CD4-positive, alpha-beta T cell (primary cell): ENCODE data around the gene LGR6. TPM values are rescaled to one million over a fixed set of nuclear protein-coding genes. Genes with fewer than 3 reads are reported as not detected.
A peak's percentile ranks its signal among the peaks of the same experiment; 100 is the strongest.

Experiments
- ATAC-seq: fragments of 200-7000 bp; cut with Tn5 transposase; one replicate; pipeline ENCODE4 v1.10.0; 2022; ENCODE audit warnings: mild to moderate bottlenecking; ENCODE audit not compliant: poor library complexity
- CTCF ChIA-PET: fragments of 350-600 bp; sonication (Branson Sonifier 250); formaldehyde crosslinking; loops from one replicate; lab custom pipeline; 2021; ENCODE audit warnings: antibody characterized with exemption, inconsistent platforms; lab: Charles Lee
- POLR2A ChIA-PET: fragments of 350-600 bp; sonication (Branson Sonifier 250); formaldehyde crosslinking; loops from one replicate; lab custom pipeline; 2021; ENCODE audit warnings: antibody characterized with exemption, inconsistent platforms; lab: Charles Lee
- DNase-seq, 14 experiments: peaks; one replicate each; pipeline ENCODE4 v3.0.0-alpha.2; 2013 to 2020; ENCODE audit warnings: mixed read lengths in 2 of 14
- H3K27ac ChIP-seq, 2 donors: one replicate each; pipeline versions ENCODE4 v1.5.1 to v1.7.0; 2013; ENCODE audit warnings: low read length in 2 of 2, low read depth in 1 of 2, mild to moderate bottlenecking in 1 of 2
- H3K27me3 ChIP-seq, 2 experiments: 1 replicate in 1 of 2; 2 replicates in 1 of 2; pipeline versions ENCODE4 v1.6.1 to v1.7.0; 2013; ENCODE audit warnings: low read length in 2 of 2, control low read depth in 1 of 2, mild to moderate bottlenecking in 1 of 2, moderate library complexity in 1 of 2; ENCODE audit not compliant: insufficient read depth in 2 of 2, control insufficient read depth in 1 of 2
- H3K36me3 ChIP-seq: one replicate; pipeline ENCODE4 v1.6.1; 2013; ENCODE audit warnings: low read length, control low read depth; ENCODE audit not compliant: insufficient read depth
- H3K4me1 ChIP-seq: one replicate; pipeline ENCODE4 v1.6.1; 2013; ENCODE audit warnings: low read length, control low read depth; ENCODE audit not compliant: insufficient read depth
- H3K4me3 ChIP-seq: one replicate; pipeline ENCODE4 v1.5.1; 2013; ENCODE audit warnings: mild to moderate bottlenecking, low read length, moderate library complexity
- H3K9me3 ChIP-seq, 2 experiments: 1 replicate in 1 of 2; 2 replicates in 1 of 2; pipeline versions ENCODE4 v1.6.1 to v1.7.0; 2013; ENCODE audit warnings: low read length in 2 of 2, mild to moderate bottlenecking in 2 of 2, control low read depth in 1 of 2, moderate library complexity in 1 of 2; ENCODE audit not compliant: control insufficient read depth in 1 of 2, insufficient read depth in 1 of 2
- H3K27ac Mint-ChIP-seq: one replicate; pipeline ENCODE4 v1.8.0; 2020; ENCODE audit warnings: mixed read lengths
- H3K27me3 Mint-ChIP-seq: one replicate; pipeline ENCODE4 v1.8.0; 2021; ENCODE audit warnings: mixed read lengths
- H3K36me3 Mint-ChIP-seq: one replicate; pipeline ENCODE4 v1.8.0; 2021; ENCODE audit warnings: low read depth, mixed read lengths
- H3K4me1 Mint-ChIP-seq: one replicate; pipeline ENCODE4 v1.8.0; 2021; ENCODE audit warnings: low read depth, mixed read lengths
- H3K4me3 Mint-ChIP-seq: one replicate; pipeline ENCODE4 v1.8.0; 2020; ENCODE audit warnings: mild to moderate bottlenecking, mixed read lengths
- H3K9me3 Mint-ChIP-seq: one replicate; pipeline ENCODE4 v1.8.0; 2020; ENCODE audit warnings: mixed read lengths
- intact Hi-C, 2 experiments: fragments of 100-400 bp; cut with DNase I in 1 of 2; cut with micrococcal nuclease in 1 of 2; formaldehyde crosslinking; loops; one replicate each; pipeline versions ENCODE4 v1.15.1 to v1.9.0; 2023 to 2025; cut with DNase I, micrococcal nuclease
- total RNA-seq, 174 experiments: library from RNA in 2 of 174; stranded (reverse) in 2 of 174; gene quantifications; one replicate each; pipeline ENCODE4 v1.2.3 and lab custom pipeline; 2021 to 2026
- TF ChIP-seq, protein P1 (sequence below): fragments of 200-600 bp; IDR thresholded peaks from one replicate; pipeline ENCODE4 v1.8.0; 2022; ENCODE audit warnings: antibody characterized with exemption, mild to moderate bottlenecking

Gene LGR6
- total RNA-seq, 2 experiments from 2014 or later = 0.19 to 0.45 TPM

DNA sequence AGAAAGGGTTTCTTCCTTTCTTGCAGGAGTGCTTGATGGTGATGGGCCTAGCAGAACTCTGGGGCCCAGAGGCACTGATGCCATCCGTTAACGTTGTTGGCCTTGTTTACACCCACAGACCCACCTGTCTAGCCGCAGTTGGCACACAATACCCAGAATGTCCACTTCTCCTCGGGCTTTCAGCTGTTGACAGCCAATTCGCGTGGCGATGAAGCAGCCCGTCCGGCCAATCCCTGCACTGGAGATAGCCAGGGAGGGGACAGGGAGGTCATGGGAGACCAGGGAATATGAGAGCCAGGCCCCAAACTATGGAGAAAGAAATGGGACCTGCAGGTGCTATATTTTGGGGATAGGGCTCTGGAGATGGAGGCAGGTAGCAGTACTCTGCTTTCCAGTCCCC, 43.4 kb upstream of the LGR6 start:
- H3K9me3 Mint-ChIP-seq = no peaks in the 10 kb centered on the region
- H3K36me3 Mint-ChIP-seq = peaks cover 80% of the 10 kb centered on the region
- intact Hi-C loops = no loop called here
- Histone ChIP-seq H3K27ac (no peak overlapping the region), H3K4me3 (no peak overlapping the region), H3K9me3 (no peaks in the 10 kb centered on the region), H3K27me3 (no peaks in the 10 kb centered on the region), H3K4me1 (peaks cover 27% of the 10 kb centered on the region), H3K36me3 (peaks cover 84% of the 10 kb centered on the region)
- TF ChIP-seq, protein P1, sequence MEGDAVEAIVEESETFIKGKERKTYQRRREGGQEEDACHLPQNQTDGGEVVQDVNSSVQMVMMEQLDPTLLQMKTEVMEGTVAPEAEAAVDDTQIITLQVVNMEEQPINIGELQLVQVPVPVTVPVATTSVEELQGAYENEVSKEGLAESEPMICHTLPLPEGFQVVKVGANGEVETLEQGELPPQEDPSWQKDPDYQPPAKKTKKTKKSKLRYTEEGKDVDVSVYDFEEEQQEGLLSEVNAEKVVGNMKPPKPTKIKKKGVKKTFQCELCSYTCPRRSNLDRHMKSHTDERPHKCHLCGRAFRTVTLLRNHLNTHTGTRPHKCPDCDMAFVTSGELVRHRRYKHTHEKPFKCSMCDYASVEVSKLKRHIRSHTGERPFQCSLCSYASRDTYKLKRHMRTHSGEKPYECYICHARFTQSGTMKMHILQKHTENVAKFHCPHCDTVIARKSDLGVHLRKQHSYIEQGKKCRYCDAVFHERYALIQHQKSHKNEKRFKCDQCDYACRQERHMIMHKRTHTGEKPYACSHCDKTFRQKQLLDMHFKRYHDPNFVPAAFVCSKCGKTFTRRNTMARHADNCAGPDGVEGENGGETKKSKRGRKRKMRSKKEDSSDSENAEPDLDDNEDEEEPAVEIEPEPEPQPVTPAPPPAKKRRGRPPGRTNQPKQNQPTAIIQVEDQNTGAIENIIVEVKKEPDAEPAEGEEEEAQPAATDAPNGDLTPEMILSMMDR = no peak
- ChIA-PET CTCF (no interaction called here), POLR2A (no interaction called here)
- ATAC-seq (no peak), DNase-seq (no peak)
- no peaks in the 10 kb centered on the region for H3K27me3 Mint-ChIP-seq
- no peak overlapping the region for H3K4me3 Mint-ChIP-seq
- peak overlapping the region; percentile 66 for H3K27ac Mint-ChIP-seq
- H3K4me1 Mint-ChIP-seq = peaks cover 24% of the 10 kb centered on the region

DNA sequence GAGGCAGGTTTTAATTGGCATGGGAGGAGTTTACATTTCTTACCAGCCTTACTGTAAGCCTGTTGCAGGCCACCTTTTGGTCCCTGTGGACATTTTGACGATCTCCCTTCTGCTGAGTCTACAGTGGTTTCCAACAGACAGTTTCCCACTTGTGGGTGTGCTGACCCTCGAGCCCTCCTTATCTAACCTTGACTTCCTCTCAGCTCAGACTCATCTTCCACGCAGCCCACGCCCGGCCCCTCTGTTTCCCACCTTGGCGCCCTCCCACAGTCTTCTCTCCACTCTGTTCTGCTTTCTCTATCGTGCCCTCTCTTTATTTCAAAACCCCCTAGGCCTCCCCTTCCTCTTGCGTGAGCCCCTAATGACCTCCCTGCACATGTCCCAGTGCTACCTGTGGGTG, 43.0 kb upstream of the LGR6 start:
- H3K27ac Mint-ChIP-seq = peak overlapping the region; percentile 66
- no peaks in the 10 kb centered on the region for H3K9me3 ChIP-seq
- H3K36me3 Mint-ChIP-seq = peaks cover 80% of the 10 kb centered on the region
- intact Hi-C loops = no loop called here
- no peak overlapping the region for H3K27ac ChIP-seq
- H3K27me3 ChIP-seq = no peaks in the 10 kb centered on the region
- CTCF ChIA-PET = no interaction called here
- H3K4me3 Mint-ChIP-seq = no peak overlapping the region
- H3K4me3 ChIP-seq = no peak overlapping the region
- H3K4me1 Mint-ChIP-seq = peaks cover 22% of the 10 kb centered on the region
- TF ChIP-seq, protein P1 = no peak
- no peaks in the 10 kb centered on the region for H3K9me3 Mint-ChIP-seq
- peaks cover 27% of the 10 kb centered on the region for H3K4me1 ChIP-seq
- POLR2A ChIA-PET = interaction anchor here (1.0 kb wide), 1 partner anchor 10 kb away, joined by 3 read pairs; the partner anchor contains the start of gene PTPN7
- DNase-seq (no peak), ATAC-seq (no peak)
- H3K27me3 Mint-ChIP-seq = no peaks in the 10 kb centered on the region
- H3K36me3 ChIP-seq = peaks cover 88% of the 10 kb centered on the region

DNA sequence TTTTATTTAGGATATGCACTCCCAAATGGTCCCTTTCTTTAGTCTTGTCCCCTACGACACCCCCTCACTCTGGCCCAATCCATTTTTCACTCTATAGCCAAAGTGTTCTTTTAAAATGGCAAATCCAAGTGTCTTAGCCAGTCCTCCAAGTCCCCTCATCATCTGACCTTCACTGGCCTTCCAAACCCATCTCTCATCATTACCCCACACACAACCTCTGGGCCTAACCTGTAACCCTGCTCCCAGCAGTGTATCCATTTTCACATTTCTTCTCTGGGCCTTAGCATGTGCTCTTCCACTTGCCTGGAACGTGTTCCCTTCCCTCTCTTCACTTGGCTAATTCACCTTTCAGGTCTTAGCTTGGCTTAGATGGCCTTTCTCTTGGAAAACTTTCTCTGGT, 42.6 kb upstream of the LGR6 start:
- Mint-ChIP-seq H3K36me3 (peaks cover 84% of the 10 kb centered on the region), H3K4me3 (no peak overlapping the region), H3K27me3 (no peaks in the 10 kb centered on the region), H3K4me1 (peaks cover 22% of the 10 kb centered on the region), H3K27ac (peak overlapping the region; percentile 66), H3K9me3 (no peaks in the 10 kb centered on the region)
- Histone ChIP-seq H3K9me3 (no peaks in the 10 kb centered on the region), H3K4me1 (peaks cover 28% of the 10 kb centered on the region), H3K27me3 (no peaks in the 10 kb centered on the region), H3K4me3 (no peak overlapping the region), H3K27ac (no peak overlapping the region), H3K36me3 (peaks cover 93% of the 10 kb centered on the region)
- POLR2A ChIA-PET = interaction anchor here (1.0 kb wide), 1 partner anchor 9 kb away, joined by 3 read pairs; the partner anchor contains the start of gene PTPN7
- TF ChIP-seq, protein P1 = no peak
- ATAC-seq = no peak
- intact Hi-C loops = no loop called here
- no peak for DNase-seq
- CTCF ChIA-PET = no interaction called here
